Prostate gland (tissue), 2 donors: ENCODE measurements around the gene ARID5A. TPM values are rescaled to one million over a fixed set of nuclear protein-coding genes. Genes with fewer than 3 reads are reported as not detected.

Experiments used
- DNase-seq: peaks from one replicate; pipeline ENCODE4 v3.0.0-alpha.2; 2019; ENCODE audit warnings: low spot score
- H3K27ac ChIP-seq, 2 donors: fragments of 200-600 bp; sonication (generic); 2 replicates each; pipeline ENCODE4 v1.5.1; 2017 to 2019
- H3K27me3 ChIP-seq: fragments of 200-600 bp; sonication (generic); replicated peaks from 2 replicates; pipeline ENCODE4 v1.5.1; 2019; ENCODE audit not compliant: insufficient read depth
- H3K36me3 ChIP-seq, 2 donors: fragments of 200-600 bp; sonication (generic); 1 replicate in 1 of 2; 2 replicates in 1 of 2; pipeline versions ENCODE4 v1.5.1 to v1.8.1; 2017 to 2019
- H3K4me1 ChIP-seq: fragments of 200-600 bp; sonication (generic); replicated peaks from 2 replicates; pipeline ENCODE4 v1.5.1; 2019
- H3K4me3 ChIP-seq, 2 donors: fragments of 200-600 bp; sonication (generic); 2 replicates each; pipeline ENCODE4 v1.5.1; 2017 to 2019
- H3K9me3 ChIP-seq: fragments of 200-600 bp; sonication (generic); 2 replicates; pipeline ENCODE4 v1.5.1; 2017
- POLR2A ChIP-seq: fragments of 450-650 bp; IDR thresholded peaks from one replicate; pipeline ENCODE4 v1.6.1; 2016; ENCODE audit warnings: antibody characterized with exemption, mild to moderate bottlenecking
- POLR2AphosphoS5 ChIP-seq: sonication (generic); formaldehyde crosslinking; IDR thresholded peaks from one replicate; pipeline ENCODE4 v1.6.1; 2017; ENCODE audit warnings: antibody characterized with exemption
- WGBS: methylation state at CpG from one replicate; pipeline ENCODE4 v1.1.5; 2018; 5-methylcytosine and 5-hydroxymethylcytosine counted together
- intact Hi-C: fragments of 100-400 bp; cut with DNase I; formaldehyde crosslinking; loops from one replicate; pipeline ENCODE4 v1.14.2; 2022
- total RNA-seq, 2 donors: library from RNA; depleted of rRNA; stranded (reverse); fragments of >200 nt; gene quantifications; one replicate each; pipeline ENCODE4 v1.1.0, GENCODE V29; 2016
- TF ChIP-seq, protein P1 (sequence below), 4 experiments: fragments of 200-600 bp in 2 of 4; fragments of 450-650 bp in 2 of 4; sonication (generic) in 2 of 4; IDR thresholded peaks; 1 replicate in 3 of 4; 2 replicates in 1 of 4; pipeline ENCODE4 v1.5.1; 2016 to 2019; ENCODE audit warnings: antibody characterized with exemption in 4 of 4, mild to moderate bottlenecking in 2 of 4, moderate library complexity in 2 of 4

Gene ARID5A
- total RNA-seq, 2 donors from 2014 or later = 23.0 to 54.6 TPM

DNA sequence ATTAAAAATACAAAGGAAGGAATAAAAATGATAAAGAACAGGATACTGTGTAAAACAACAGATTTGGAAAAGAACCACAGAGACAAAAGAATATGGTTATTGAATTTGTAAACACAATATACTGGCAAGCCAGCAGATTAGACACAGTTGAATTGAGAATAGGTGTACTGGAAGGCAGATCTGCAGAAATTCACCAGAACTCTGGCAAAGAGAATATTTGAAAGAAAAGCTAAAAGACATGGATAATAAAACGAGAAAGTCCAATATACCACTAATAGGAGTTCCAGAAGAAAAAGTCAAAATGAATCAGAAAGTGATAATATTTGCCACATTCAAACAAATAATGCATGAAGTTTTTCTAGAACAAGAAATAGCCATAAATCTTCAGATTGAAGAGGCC, 19.5 kb upstream of the ARID5A start:
- H3K27ac ChIP-seq = no peak overlapping the region
- intact Hi-C loops = no loop called here
- no peak for DNase-seq
- H3K9me3 ChIP-seq = no peaks in the 10 kb centered on the region
- H3K36me3 ChIP-seq = no peaks in the 10 kb centered on the region
- 90% methylated on average over 1 of the region's 1 CpG for WGBS
- no peak overlapping the region for H3K4me3 ChIP-seq
- TF ChIP-seq, protein P1, sequence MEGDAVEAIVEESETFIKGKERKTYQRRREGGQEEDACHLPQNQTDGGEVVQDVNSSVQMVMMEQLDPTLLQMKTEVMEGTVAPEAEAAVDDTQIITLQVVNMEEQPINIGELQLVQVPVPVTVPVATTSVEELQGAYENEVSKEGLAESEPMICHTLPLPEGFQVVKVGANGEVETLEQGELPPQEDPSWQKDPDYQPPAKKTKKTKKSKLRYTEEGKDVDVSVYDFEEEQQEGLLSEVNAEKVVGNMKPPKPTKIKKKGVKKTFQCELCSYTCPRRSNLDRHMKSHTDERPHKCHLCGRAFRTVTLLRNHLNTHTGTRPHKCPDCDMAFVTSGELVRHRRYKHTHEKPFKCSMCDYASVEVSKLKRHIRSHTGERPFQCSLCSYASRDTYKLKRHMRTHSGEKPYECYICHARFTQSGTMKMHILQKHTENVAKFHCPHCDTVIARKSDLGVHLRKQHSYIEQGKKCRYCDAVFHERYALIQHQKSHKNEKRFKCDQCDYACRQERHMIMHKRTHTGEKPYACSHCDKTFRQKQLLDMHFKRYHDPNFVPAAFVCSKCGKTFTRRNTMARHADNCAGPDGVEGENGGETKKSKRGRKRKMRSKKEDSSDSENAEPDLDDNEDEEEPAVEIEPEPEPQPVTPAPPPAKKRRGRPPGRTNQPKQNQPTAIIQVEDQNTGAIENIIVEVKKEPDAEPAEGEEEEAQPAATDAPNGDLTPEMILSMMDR (IDR thresholded peaks at IDR 0.05) = no peak
- no peak for TF ChIP-seq POLR2AphosphoS5
- no peak for TF ChIP-seq POLR2A
- H3K27me3 ChIP-seq = no peaks in the 10 kb centered on the region
- no peaks in the 10 kb centered on the region for H3K4me1 ChIP-seq

DNA sequence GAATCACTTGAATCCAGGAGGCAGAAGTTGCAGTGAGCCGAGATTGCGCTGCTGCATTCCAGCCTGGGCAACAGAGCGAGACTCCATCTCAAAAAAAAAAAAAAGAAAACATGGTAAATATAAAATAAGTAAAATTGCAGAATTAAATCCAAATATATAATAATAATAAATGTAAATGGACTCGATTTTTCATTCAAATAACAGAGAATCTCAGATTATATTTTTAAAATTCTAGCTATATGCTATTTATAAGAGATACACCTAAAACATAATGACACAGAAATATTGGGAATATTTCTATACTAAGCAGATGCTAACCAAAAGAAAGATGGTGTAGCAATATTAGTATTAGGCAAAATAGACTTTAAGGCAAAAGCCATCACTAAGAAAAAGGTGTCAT, 16.3 kb upstream of the ARID5A start:
- 91% methylated on average over 4 of the region's 4 CpGs for WGBS
- DNase-seq = no peak
- intact Hi-C loops = no loop called here
- Histone ChIP-seq H3K9me3 (no peaks in the 10 kb centered on the region), H3K36me3 (no peaks in the 10 kb centered on the region), H3K27me3 (no peaks in the 10 kb centered on the region), H3K4me3 (no peak overlapping the region), H3K27ac (no peak overlapping the region), H3K4me1 (no peaks in the 10 kb centered on the region)
- TF ChIP-seq POLR2AphosphoS5 (no peak), POLR2A (no peak)
- TF ChIP-seq, protein P1 (IDR thresholded peaks at IDR 0.05) = no peak

DNA sequence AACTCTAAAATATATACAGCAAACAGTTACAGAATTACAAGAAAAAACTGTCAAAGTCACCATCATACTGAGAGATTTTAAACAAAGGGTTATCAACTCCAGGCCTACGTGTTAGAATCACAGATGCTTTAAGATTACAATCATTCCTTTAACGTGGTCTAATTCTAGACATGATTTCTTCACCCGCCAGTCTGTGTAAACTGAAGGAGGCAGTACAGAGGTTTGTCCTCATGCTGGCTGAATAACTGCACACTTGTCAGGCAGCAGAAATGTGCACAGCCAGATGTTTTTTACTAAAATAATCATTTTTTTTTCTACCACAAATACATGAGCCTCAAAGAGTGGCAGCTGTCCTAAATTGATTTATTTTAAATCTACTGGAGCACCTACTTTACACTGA, 15.9 kb upstream of the ARID5A start:
- intact Hi-C loops = no loop called here
- Histone ChIP-seq H3K27ac (no peak overlapping the region), H3K4me3 (no peak overlapping the region), H3K27me3 (no peaks in the 10 kb centered on the region), H3K36me3 (no peaks in the 10 kb centered on the region), H3K4me1 (no peaks in the 10 kb centered on the region), H3K9me3 (no peaks in the 10 kb centered on the region)
- no peak for TF ChIP-seq POLR2AphosphoS5
- WGBS = 58% methylated on average over 3 of the region's 3 CpGs
- no peak for DNase-seq

DNA sequence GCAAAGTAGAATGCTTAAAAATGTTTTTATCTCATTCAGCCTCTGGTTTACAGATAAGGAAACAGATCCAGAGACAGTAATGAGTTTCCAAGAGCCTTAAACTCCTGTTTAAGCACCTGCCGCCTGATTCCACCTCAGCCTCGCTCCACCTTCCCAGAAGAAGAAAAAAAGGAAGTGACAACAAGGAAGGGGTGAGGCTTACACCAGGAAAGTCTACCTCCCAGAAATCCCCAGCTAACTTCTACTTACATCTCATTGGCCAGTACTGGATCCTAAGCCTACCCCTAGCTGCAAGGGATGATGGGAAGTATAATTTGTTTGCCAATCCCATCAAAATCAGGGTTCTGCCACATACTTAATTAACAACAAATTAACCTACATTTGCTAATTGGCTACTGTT, 15.3 kb upstream of the ARID5A start:
- H3K4me1 ChIP-seq = no peaks in the 10 kb centered on the region
- no peaks in the 10 kb centered on the region for H3K27me3 ChIP-seq
- H3K36me3 ChIP-seq = no peaks in the 10 kb centered on the region
- no peak overlapping the region for H3K27ac ChIP-seq
- H3K9me3 ChIP-seq = no peaks in the 10 kb centered on the region
- H3K4me3 ChIP-seq = no peak overlapping the region
- WGBS = 88% methylated on average over 2 of the region's 2 CpGs
- intact Hi-C loops = no loop called here
- DNase-seq = no peak
- no peak for TF ChIP-seq POLR2A
- no peak for TF ChIP-seq POLR2AphosphoS5
- TF ChIP-seq, protein P1 (IDR thresholded peaks at IDR 0.05) = no peak

DNA sequence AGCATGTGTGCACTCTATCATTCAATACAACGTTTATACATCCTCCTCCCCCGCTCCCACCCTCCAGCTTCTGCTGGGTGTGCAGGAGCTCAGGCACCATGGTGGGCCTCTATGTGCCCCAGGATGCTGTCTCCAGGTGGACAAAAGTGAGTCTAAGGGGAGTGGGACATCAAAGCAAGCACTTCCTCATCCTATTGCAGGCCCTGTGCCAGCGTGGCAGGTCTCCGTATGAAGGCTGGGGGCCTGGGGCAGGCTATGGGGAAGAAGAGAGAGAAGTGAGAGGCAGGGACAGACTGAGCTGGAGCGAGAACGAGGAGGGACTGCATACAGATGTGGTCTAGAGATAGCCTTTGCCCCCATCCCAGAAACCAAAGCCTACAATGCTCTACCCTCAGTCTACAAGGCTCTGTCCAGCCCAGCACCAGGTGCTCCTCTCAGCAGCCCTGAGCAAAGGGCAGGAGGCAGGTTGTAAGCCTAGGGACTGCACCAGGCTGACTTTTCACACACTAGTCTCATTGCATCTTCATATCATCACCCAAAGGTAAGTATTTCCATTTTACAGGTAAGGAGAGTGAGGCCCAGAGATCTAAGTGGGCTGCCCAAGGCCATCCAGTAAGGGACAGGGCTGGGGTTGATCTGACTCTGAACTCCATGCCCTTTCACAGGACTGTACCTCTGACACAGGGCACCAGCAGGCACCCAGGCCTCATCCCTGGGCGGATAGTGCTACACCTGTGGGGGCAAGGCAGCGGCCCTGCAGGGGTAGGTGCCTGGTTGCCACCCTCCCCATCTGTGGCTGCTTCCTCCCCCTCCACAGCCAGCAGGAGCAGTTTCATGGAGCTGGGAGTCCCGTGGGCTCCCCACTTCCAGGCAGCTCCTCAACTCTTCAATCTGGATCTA, 14.0 kb upstream of the ARID5A start:
- Histone ChIP-seq H3K4me3 (no peak overlapping the region), H3K27me3 (no peaks in the 10 kb centered on the region), H3K36me3 (no peaks in the 10 kb centered on the region), H3K9me3 (no peaks in the 10 kb centered on the region), H3K4me1 (no peaks in the 10 kb centered on the region), H3K27ac (no peak overlapping the region)
- TF ChIP-seq, protein P1 (IDR thresholded peaks at IDR 0.05) = no peak
- TF ChIP-seq POLR2A (no peak), POLR2AphosphoS5 (no peak)
- DNase-seq = no peak
- 71% methylated on average over 8 of the region's 9 CpGs for WGBS
- intact Hi-C loops = no loop called here
